GM12875 (cell line): ENCODE results near the gene CEP131.

Source experiments
- H3K4me3 ChIP-seq: one replicate; pipeline ENCODE4 v1.5.1; 2011; ENCODE audit warnings: low read depth, low read length, control low read depth
- CTCF ChIP-seq: IDR thresholded peaks from 2 replicates; pipeline ENCODE4 v1.5.1; 2011; ENCODE audit warnings: low read depth, mild to moderate bottlenecking, control low read depth, inconsistent platforms, low read length, moderate library complexity, borderline replicate concordance; ENCODE audit not compliant: insufficient read depth

CEP131 gene

GRCh38 chr17:81221842-81222619, 734 bp downstream of the CEP131 start:
- H3K4me3 ChIP-seq: peak overlapping the region; percentile 68
- no peak for TF ChIP-seq CTCF

- H3K4me3 ChIP-seq: no peak overlapping the region
- no peak for TF ChIP-seq CTCF
Measured at GRCh38 chr17:81221371-81221841, 1.4 kb downstream of the CEP131 start.

- H3K4me3 ChIP-seq: no peak overlapping the region
- no peak for TF ChIP-seq CTCF
Measured at GRCh38 chr17:81219476-81220180, 3.1 kb downstream of the CEP131 start.

GRCh38 chr17:81218991-81219390, 3.8 kb downstream of the CEP131 start:
- TF ChIP-seq CTCF: no peak
- no peak overlapping the region for H3K4me3 ChIP-seq

- no peak overlapping the region for H3K4me3 ChIP-seq
- TF ChIP-seq CTCF: no peak
Measured at GRCh38 chr17:81218459-81218858, 4.3 kb downstream of the CEP131 start.

- H3K4me3 ChIP-seq: no peak overlapping the region
- no peak for TF ChIP-seq CTCF
Measured at GRCh38 chr17:81217491-81217890, 5.3 kb downstream of the CEP131 start.

GRCh38 chr17:81213978-81214377, 8.8 kb downstream of the CEP131 start:
- no peak for TF ChIP-seq CTCF
- H3K4me3 ChIP-seq: no peak overlapping the region
